ENCODE data around the gene CPVL.

The CPVL gene

DNA sequence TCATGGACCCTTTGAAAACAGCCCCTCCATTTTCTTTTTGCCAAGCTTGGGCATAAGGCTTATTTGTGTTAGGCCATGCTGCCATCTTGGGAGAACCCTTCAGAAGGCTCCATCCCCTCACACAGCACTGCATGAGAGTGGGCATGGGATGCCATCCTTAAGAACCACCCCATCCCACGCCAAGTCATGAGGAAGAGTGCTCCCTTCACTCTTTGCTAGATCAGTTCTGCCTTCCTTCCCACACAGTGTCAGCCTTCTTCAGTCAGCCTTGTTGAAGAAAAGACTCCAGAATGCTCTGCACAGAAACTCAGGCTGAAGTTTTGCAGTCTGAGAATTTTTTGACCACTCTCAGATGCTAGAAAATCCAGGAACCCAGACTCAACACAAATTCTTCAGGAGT, 32.8 kb upstream of the CPVL start:
- FAIRE-seq (no peak), DNase-seq (ENCODE audit: insufficient read length) (no peak)
- TF ChIP-seq TAF1 (IDR thresholded peaks at IDR 0.05; ENCODE audit: borderline replicate concordance, low read depth, low read length) (no peak), POLR2AphosphoS5 (IDR thresholded peaks at IDR 0.05; ENCODE audit: low read depth, low read length) (no peak)

DNA sequence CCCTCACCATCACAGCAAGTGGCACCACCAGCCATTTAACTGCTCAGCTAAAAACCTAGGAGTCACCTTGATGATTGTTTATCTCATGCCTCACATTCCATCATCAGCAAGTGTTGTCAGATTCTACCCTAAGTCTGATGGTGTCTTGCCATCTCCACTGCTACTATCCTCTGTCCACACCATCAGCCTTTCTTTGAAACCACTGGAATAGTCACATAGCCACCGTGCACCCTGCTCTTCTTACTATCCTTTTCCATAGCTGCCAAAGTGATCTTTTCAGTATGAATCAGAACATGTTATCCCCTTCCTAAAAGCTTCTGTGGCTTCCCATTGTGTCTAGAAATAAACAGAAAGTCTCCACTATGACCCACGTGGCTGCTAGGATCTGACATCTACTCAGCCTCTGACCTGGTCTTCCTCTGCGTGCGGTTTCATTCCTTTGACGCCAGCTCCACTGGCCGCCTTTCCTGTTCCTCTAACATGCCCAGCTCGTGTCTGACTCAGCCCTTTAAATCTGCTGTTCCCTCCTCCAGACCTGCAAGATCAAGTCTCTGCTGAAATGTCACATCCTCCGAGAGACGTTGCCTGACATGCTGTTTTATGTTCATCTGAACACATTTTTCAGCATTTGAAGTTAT, 31.7 kb upstream of the CPVL start:
- no peak for TF ChIP-seq POLR2A (IDR thresholded peaks at IDR 0.05; ENCODE audit: low read depth, low read length)
- no peak for TF ChIP-seq POLR2AphosphoS5 (IDR thresholded peaks at IDR 0.05; ENCODE audit: low read depth, low read length)
- no peak for TF ChIP-seq TAF1 (IDR thresholded peaks at IDR 0.05; ENCODE audit: borderline replicate concordance, low read depth, low read length)
- FAIRE-seq (no peak), DNase-seq (ENCODE audit: insufficient read length) (no peak)

DNA sequence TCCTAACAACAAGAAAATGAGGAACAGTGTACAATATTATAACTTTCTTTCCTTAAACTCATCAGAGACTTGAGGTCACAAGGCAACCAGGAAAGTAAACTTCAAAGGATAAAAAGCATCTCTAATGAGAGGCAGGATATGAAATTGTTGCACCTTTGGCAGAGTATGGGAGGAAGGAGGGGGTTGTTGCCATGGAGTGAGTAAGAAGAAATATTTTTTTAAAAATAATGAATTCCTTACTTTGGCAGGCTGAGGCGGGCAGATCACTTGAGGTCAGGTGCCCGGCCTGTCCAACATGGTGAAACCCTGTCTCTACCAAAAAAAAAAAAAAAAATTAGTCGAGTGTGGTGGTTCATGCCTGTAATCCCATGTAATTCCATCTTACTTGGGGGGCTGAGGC, 27.1 kb upstream of the CPVL start:
- no peak for DNase-seq (ENCODE audit: insufficient read length)
- no peak for TF ChIP-seq TAF1 (IDR thresholded peaks at IDR 0.05; ENCODE audit: borderline replicate concordance, low read depth, low read length)
- no peak for TF ChIP-seq POLR2AphosphoS5 (IDR thresholded peaks at IDR 0.05; ENCODE audit: low read depth, low read length)
- no peak for TF ChIP-seq POLR2A (IDR thresholded peaks at IDR 0.05; ENCODE audit: low read depth, low read length)
- no peak for FAIRE-seq

DNA sequence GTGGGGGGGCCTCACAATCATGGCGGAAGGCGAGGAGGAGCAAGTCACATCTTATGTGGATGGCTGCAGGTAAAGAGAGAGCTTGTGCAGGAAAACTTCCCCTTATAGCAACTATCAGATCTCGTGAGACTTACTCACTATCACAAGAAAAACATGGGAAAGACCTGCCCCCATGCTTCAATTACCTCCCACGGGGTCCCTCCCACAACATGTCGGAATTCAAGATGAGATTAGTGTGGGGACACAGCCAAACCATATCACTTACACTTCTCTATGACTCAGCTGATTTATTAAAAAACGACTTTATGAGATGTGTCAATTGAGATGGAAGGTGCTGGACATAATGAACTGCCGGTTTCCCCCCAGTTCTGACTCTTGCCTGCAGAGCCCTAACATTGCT, 24.4 kb upstream of the CPVL start:
- DNase-seq (ENCODE audit: insufficient read length): no peak
- no peak for FAIRE-seq

DNA sequence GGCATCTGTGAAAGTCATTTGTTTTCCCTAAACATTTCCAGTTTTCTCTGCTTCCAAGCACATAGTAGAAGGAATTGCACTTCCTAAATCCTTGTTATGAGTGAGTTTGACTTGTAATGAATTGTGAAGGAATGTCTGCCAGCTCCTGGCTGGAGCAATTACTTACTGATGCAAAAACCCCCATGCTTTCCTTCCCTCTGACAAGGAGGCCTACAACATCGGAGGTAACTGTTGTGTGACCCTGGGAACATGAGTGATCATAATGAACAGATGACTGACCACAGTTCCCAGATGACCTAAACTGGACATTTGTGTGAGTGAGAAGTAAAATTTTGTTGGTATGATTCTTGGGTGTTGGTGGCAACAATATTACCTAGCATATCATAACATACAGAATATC, 21.4 kb upstream of the CPVL start:
- DNase-seq (ENCODE audit: insufficient read length) (no peak), FAIRE-seq (no peak)
- TF ChIP-seq POLR2A (IDR thresholded peaks at IDR 0.05; ENCODE audit: low read depth, low read length): no peak
- TF ChIP-seq POLR2AphosphoS5 (IDR thresholded peaks at IDR 0.05; ENCODE audit: low read depth, low read length): no peak
- no peak for TF ChIP-seq TAF1 (IDR thresholded peaks at IDR 0.05; ENCODE audit: borderline replicate concordance, low read depth, low read length)

More for the DNA sequence above, 24.4 kb upstream of the CPVL start:
- no peak for TF ChIP-seq POLR2A (IDR thresholded peaks at IDR 0.05; ENCODE audit: low read depth, low read length)
- no peak for TF ChIP-seq POLR2AphosphoS5 (IDR thresholded peaks at IDR 0.05; ENCODE audit: low read depth, low read length)

DNA sequence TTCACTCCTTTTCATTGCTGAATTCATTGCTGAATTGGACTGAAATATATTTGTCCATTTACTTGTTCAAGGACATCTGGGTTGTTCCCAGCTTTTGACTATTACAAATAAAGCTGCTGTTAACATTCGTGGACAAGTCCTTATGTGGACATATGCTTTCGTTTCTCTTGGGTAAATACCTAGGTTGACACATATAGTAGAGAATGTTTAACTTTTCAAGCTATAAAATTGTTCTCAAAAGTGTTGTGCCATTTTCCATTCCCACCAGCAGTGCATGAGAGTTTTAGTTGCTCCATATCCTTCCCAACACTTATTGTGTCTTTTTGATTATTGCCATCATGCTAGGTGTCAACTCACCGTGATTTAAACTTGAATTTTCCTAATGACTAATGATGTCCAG, 17.5 kb upstream of the CPVL start:
- TF ChIP-seq TAF1 (IDR thresholded peaks at IDR 0.05; ENCODE audit: borderline replicate concordance, low read depth, low read length): no peak
- no peak for TF ChIP-seq POLR2AphosphoS5 (IDR thresholded peaks at IDR 0.05; ENCODE audit: low read depth, low read length)
- TF ChIP-seq POLR2A (IDR thresholded peaks at IDR 0.05; ENCODE audit: low read depth, low read length): no peak
- no peak for DNase-seq (ENCODE audit: insufficient read length)
- FAIRE-seq: no peak

DNA sequence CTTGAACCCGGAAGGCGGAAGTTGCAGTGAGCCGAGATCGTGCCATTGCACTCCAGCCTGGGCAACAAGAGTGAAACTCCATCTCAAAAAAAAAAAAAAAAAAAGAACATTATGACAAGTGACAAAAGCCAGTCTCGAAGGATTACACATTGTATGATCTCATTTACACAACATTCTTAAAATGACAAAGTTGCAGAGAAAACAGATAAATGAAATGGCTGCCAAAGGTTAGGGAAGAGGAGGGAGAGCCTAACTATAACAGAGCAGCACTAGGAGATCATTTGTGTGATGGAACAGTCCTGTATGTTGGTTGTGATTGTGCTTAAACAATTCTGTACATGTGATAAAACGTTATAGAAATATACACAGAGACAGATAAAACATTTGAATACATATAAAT, 16.2 kb upstream of the CPVL start:
- DNase-seq (ENCODE audit: insufficient read length): no peak
- TF ChIP-seq POLR2A (IDR thresholded peaks at IDR 0.05; ENCODE audit: low read depth, low read length): no peak
- no peak for TF ChIP-seq POLR2AphosphoS5 (IDR thresholded peaks at IDR 0.05; ENCODE audit: low read depth, low read length)
- no peak for TF ChIP-seq TAF1 (IDR thresholded peaks at IDR 0.05; ENCODE audit: borderline replicate concordance, low read depth, low read length)
- FAIRE-seq: no peak

DNA sequence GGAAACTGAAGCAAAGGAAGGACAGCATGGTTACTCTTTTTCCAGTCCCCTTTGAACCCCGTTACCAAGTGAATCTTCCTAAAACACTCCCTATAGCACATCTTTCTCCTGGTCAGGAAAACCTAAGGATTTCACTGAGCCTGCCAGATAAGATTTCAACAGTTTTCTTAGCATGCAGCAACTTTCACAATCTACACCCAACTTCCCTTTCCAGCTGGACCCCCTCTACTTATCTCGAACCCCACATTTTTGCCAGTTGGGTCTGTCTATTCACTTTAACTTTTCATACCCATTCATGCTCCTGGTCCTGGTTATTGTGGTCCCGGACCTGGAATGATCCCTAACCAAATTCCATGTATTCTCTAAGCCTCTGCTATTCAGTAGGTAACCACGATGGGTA, 14.9 kb upstream of the CPVL start:
- DNase-seq (ENCODE audit: insufficient read length) (no peak), FAIRE-seq (no peak)
- TF ChIP-seq POLR2A (IDR thresholded peaks at IDR 0.05; ENCODE audit: low read depth, low read length) (no peak), TAF1 (IDR thresholded peaks at IDR 0.05; ENCODE audit: borderline replicate concordance, low read depth, low read length) (no peak), POLR2AphosphoS5 (IDR thresholded peaks at IDR 0.05; ENCODE audit: low read depth, low read length) (no peak)

DNA sequence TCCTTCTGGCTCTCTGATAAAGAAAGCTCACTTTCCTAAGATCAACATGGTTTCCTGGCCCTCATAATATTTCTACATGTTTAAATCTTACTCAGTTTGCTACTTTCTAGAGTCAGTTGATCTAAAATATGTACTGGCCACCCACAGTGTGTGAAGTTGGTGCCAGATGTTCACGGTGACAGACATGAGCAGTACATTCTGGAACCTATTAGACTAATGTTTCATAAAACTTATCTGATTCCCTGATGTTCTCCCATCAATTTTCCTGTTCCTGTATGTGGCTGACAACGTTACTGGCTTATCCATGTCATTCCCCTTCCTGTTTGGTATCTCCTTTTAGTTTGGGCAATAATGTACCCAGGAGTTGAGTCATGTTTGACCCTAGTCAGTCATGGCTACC, 13.7 kb upstream of the CPVL start:
- FAIRE-seq (no peak), DNase-seq (ENCODE audit: insufficient read length) (no peak)
- TF ChIP-seq POLR2A (IDR thresholded peaks at IDR 0.05; ENCODE audit: low read depth, low read length): no peak
- no peak for TF ChIP-seq TAF1 (IDR thresholded peaks at IDR 0.05; ENCODE audit: borderline replicate concordance, low read depth, low read length)
- TF ChIP-seq POLR2AphosphoS5 (IDR thresholded peaks at IDR 0.05; ENCODE audit: low read depth, low read length): no peak

DNA sequence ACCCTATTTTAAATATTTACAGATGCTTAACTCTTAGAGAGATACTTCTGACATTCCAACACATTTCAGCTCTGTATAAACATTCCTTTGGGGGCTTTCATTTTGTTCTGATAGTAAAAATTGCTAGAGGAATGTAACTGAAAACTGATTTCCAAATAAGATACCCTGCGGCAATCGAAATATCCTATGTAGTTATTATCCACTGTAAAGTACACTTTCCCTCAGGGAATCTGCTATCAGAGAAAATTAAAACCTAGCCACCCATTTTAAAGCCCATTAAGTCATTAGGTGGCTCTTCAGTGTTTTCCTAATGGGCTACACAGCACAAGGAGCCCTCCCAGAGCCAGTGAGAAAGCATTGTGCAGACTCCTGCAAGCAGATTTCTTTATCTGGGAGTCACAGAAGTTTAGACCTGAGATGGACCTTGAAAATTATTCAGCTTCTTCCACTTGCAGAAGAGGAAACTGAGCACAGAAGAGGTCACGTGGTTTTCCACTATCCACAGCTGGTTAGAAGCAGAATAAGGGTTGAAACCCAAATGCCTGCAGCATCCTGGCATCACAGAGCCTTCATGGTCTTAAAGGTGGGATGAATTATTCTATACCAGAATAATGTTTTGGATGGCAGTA, 12.6 kb upstream of the CPVL start:
- FAIRE-seq: no peak
- no peak for DNase-seq (ENCODE audit: insufficient read length)
- TF ChIP-seq TAF1 (IDR thresholded peaks at IDR 0.05; ENCODE audit: borderline replicate concordance, low read depth, low read length) (no peak), POLR2AphosphoS5 (IDR thresholded peaks at IDR 0.05; ENCODE audit: low read depth, low read length) (no peak), POLR2A (IDR thresholded peaks at IDR 0.05; ENCODE audit: low read depth, low read length) (no peak)

DNA sequence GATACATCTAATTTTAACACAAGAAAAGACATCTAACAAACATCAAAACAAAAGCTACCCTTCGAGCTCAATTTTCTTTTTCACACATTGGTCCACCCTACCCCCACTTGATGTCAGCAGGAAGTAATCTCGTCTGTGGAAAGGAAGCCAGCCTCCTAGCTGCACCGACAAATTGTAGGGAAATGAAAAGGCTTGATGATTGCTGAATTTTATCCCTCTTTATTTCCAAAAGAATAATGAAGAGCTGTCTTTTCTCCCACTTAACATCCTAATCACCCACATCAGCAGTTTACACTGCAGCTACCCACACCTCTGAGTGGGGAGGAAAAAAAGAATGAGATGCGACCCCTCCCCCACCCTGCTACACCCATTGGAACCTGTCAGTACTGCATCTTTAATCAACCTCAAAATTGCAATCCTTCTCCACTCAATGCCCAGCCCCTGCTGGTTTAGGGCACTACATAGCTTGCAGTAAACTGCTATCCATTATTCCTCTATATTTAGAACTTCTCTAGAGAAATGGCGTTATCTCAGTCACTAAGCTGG, 10.6 kb upstream of the CPVL start:
- DNase-seq (ENCODE audit: insufficient read length): no peak
- no peak for FAIRE-seq
- no peak for TF ChIP-seq POLR2A (IDR thresholded peaks at IDR 0.05; ENCODE audit: low read depth, low read length)
- no peak for TF ChIP-seq TAF1 (IDR thresholded peaks at IDR 0.05; ENCODE audit: borderline replicate concordance, low read depth, low read length)
- TF ChIP-seq POLR2AphosphoS5 (IDR thresholded peaks at IDR 0.05; ENCODE audit: low read depth, low read length): no peak

DNA sequence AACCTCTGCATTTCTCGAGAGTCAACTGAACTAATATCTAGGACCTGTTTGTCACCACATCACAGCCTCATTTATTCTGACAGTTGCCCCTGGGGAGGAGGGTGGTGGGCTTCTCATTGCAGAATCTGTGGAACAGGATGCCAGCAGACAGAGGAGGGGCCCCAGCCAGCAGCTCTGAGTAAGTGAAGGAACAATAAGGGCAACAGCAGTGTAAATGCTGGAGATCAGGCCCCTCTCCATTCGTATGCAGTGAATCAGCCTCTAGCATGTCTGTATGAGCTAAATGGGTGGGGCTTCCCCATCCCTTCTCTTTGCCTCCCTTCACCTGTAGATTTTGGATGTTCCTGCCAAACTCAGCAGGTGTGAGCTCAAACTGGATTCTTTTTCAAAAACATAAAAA, 7.7 kb upstream of the CPVL start:
- DNase-seq (ENCODE audit: insufficient read length): no peak
- TF ChIP-seq POLR2A (IDR thresholded peaks at IDR 0.05; ENCODE audit: low read depth, low read length) (no peak), TAF1 (IDR thresholded peaks at IDR 0.05; ENCODE audit: borderline replicate concordance, low read depth, low read length) (no peak), POLR2AphosphoS5 (IDR thresholded peaks at IDR 0.05; ENCODE audit: low read depth, low read length) (no peak)
- FAIRE-seq: no peak

All from GM12892 (cell line).